WTC11 (cell line): ENCODE measurements around the gene SELENOV. TPM values are rescaled to one million over a fixed set of nuclear protein-coding genes. Genes with fewer than 3 reads are reported as not detected.

Experiments
- ATAC-seq: fragments of 200-7000 bp; cut with Tn5 transposase; 2 replicates; pipeline ENCODE4 v1.10.0; 2021; ENCODE audit warnings: mild to moderate bottlenecking, moderate library complexity
- CTCF ChIA-PET: fragments of 300-600 bp; sonication (Branson Sonifier 250); formaldehyde crosslinking; loops from one replicate; lab custom pipeline; 2021; ENCODE audit warnings: antibody characterized with exemption; lab: Charles Lee
- POLR2A ChIA-PET: fragments of 350-600 bp; sonication (Branson Sonifier 250); formaldehyde crosslinking; loops from one replicate; lab custom pipeline; 2021; ENCODE audit warnings: antibody characterized with exemption; lab: Charles Lee
- DNase-seq: peaks from one replicate; pipeline ENCODE4 v3.0.0; 2021; ENCODE audit warnings: low spot score
- H3K27ac Mint-ChIP-seq: 2 replicates; pipeline ENCODE4 v1.8.0; 2021; ENCODE audit warnings: mixed read lengths
- H3K27me3 Mint-ChIP-seq: 2 replicates; pipeline ENCODE4 v1.8.0; 2021; ENCODE audit warnings: low read depth, mild to moderate bottlenecking, moderate library complexity, mixed read lengths
- H3K36me3 Mint-ChIP-seq: 2 replicates; pipeline ENCODE4 v1.8.0; 2021; ENCODE audit warnings: mixed read lengths
- H3K4me1 Mint-ChIP-seq: 2 replicates; pipeline ENCODE4 v1.8.0; 2022; ENCODE audit warnings: mixed read lengths
- H3K4me3 Mint-ChIP-seq: 2 replicates; pipeline ENCODE4 v1.8.0; 2021; ENCODE audit warnings: mild to moderate bottlenecking, moderate library complexity, mixed read lengths
- H3K9me3 Mint-ChIP-seq: 2 replicates; pipeline ENCODE4 v1.8.0; 2021; ENCODE audit warnings: mixed read lengths
- HMGXB4 ChIP-seq: sonication (generic); formaldehyde crosslinking; IDR thresholded peaks from 2 replicates; pipeline ENCODE4 v1.8.1; 2023; ENCODE audit warnings: mild to moderate bottlenecking, moderate library complexity, missing genetic modification reagents
- JUN ChIP-seq: sonication (generic); formaldehyde crosslinking; IDR thresholded peaks from 2 replicates; pipeline ENCODE4 v1.8.0; 2023; ENCODE audit warnings: mild to moderate bottlenecking, missing genetic modification reagents
- USF2 ChIP-seq: sonication (generic); formaldehyde crosslinking; IDR thresholded peaks from 2 replicates; pipeline ENCODE4 v1.8.1; 2023; ENCODE audit warnings: mild to moderate bottlenecking, missing genetic modification reagents, moderate library complexity
- total RNA-seq: library from RNA; stranded (reverse); gene quantifications from 3 replicates; pipeline ENCODE4 v1.2.3, GENCODE V29; 2021
- TF ChIP-seq, protein P1 (sequence below): fragments of 250-450 bp; sonication (Bioruptor Pico); IDR thresholded peaks from 2 replicates; pipeline ENCODE4 v1.9.0; 2021; ENCODE audit warnings: moderate library complexity, mild to moderate bottlenecking, inconsistent platforms, borderline replicate concordance

The SELENOV gene
- total RNA-seq, 1 experiment from 2014 or later, result 12.6 TPM

DNA sequence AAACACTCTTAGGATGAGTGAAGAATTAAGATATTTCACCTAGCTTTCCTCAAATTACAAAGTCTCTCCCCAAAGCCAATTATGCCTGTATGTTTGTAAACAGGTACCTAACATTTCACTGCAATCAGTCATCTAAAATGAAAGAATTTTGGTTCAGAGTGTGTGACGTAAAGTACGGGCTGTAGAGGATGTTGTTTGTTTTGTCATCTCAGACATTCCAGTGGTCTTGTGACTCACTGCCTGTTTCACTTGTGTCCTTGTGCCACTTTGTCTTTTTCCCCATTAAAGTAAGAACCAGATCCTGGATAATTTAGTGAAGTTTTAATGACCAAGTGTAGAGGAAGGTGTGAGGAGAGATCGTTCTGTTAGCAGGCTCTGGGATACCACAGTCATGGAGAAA lies 53.7 kb downstream of the SELENOV start:
- TF ChIP-seq HMGXB4 (CRISPR knock-in tag) (no peak), JUN (no peak), USF2 (no peak)
- TF ChIP-seq, protein P1, sequence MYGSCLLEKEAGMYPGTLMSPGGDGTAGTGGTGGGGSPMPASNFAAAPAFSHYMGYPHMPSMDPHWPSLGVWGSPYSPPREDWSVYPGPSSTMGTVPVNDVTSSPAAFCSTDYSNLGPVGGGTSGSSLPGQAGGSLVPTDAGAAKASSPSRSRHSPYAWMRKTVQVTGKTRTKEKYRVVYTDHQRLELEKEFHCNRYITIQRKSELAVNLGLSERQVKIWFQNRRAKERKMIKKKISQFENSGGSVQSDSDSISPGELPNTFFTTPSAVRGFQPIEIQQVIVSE, result no peak
- TF ChIP-seq, all 79 proteins: peak for 0
- no peaks in the 10 kb centered on the region for H3K4me1 Mint-ChIP-seq
- CTCF ChIA-PET, result no interaction called here

More for the DNA sequence above, 53.7 kb downstream of the SELENOV start:
- no peak overlapping the region for H3K27ac Mint-ChIP-seq
- H3K4me3 Mint-ChIP-seq, result no peak overlapping the region
- POLR2A ChIA-PET, result no interaction called here
- peaks cover 33% of the 10 kb centered on the region for H3K27me3 Mint-ChIP-seq
- no peak for ATAC-seq
- DNase-seq, result no peak
- peaks cover 14% of the 10 kb centered on the region for H3K9me3 Mint-ChIP-seq
- H3K36me3 Mint-ChIP-seq, result no peaks in the 10 kb centered on the region

Other genes starting within 250 kb of the SELENOV start
- gene IFNL2, start 246.7 kb upstream of the SELENOV start, total RNA-seq, result not detected in 3 replicates
- not detected in 3 replicates for gene IFNL1, start 218.7 kb upstream of the SELENOV start, total RNA-seq
- 7.1 to 8.5 TPM (median 8.1 TPM) in 3 replicates for gene LRFN1, start 194.3 kb upstream of the SELENOV start, total RNA-seq
- 0.96 to 1.8 TPM (median 1.4 TPM) in 3 replicates for gene GMFG, start 179.1 kb upstream of the SELENOV start, total RNA-seq
- 148 to 164 TPM (median 150 TPM) in 3 replicates for gene SAMD4B, start 172.7 kb upstream of the SELENOV start, total RNA-seq
- 27.8 to 34.4 TPM (median 29.4 TPM) in 3 replicates for gene PAF1, start 124.0 kb upstream of the SELENOV start, total RNA-seq
- gene MED29, start 123.8 kb upstream of the SELENOV start, total RNA-seq, result 37.6 to 42.9 TPM (median 39.4 TPM) in 3 replicates
- 17.3 to 22.2 TPM (median 18.4 TPM) in 3 replicates for gene ZFP36, start 108.3 kb upstream of the SELENOV start, total RNA-seq
- 62.3 to 72.0 TPM (median 63.6 TPM) in 3 replicates for gene PLEKHG2, start 102.5 kb upstream of the SELENOV start, total RNA-seq
- 2,962 to 3,158 TPM (median 2,999 TPM) in 3 replicates for gene RPS16, start 79.2 kb upstream of the SELENOV start, total RNA-seq
- gene SUPT5H, start 69.6 kb upstream of the SELENOV start, total RNA-seq, result 109 to 135 TPM (median 110 TPM) in 3 replicates
- 136 to 154 TPM (median 137 TPM) in 3 replicates for gene TIMM50, start 34.3 kb upstream of the SELENOV start, total RNA-seq
- 16.4 to 23.9 TPM (median 21.6 TPM) in 3 replicates for gene DLL3, start 16.2 kb upstream of the SELENOV start, total RNA-seq
- 2.7 to 3.6 TPM (median 2.7 TPM) in 3 replicates for gene EID2B, start 17.7 kb downstream of the SELENOV start, total RNA-seq
- gene EID2, start 25.0 kb downstream of the SELENOV start, total RNA-seq, result 21.5 to 24.0 TPM (median 23.7 TPM) in 3 replicates
- gene LGALS13, start 87.4 kb downstream of the SELENOV start, total RNA-seq, result not detected in 3 replicates
- gene LGALS16, start 140.8 kb downstream of the SELENOV start, total RNA-seq, result not detected in 3 replicates
- gene LGALS14, start 189.3 kb downstream of the SELENOV start, total RNA-seq, result not detected in 3 replicates
- gene CLC, start 222.9 kb downstream of the SELENOV start, total RNA-seq, result not detected in 3 replicates